ENCODE results near the gene FOXN3.

FOXN3 gene

DNA sequence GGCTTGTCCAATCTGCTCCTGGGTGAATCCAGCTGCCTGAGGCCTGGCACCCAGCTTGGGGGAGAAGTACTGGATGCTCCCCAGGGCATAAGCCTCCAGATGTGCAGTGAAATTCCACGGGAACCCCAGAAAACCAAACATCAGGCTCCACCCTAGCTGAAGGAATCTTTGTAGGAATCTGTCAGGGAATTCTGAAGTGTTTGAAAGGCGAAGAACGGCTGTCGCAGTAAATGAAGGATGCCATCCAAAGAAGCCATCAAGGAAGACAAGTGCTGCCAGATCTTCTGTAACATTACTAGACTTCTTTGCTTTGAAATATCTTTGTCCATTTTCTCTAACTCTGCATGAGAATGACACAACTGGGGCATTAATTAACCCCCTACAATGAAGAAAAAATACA is 219.4 kb downstream of the FOXN3 start:
- DNase-seq (ENCODE audit: extremely low spot score): no peak
- ChIA-PET CTCF (interaction anchor here (1.0 to 1.4 kb wide), 2 partner anchors 10 to 16 kb away, joined by 3 to 4 read pairs; no protein-coding TSS in a partner anchor), POLR2A (no interaction called here)
- TF ChIP-seq, protein P1, sequence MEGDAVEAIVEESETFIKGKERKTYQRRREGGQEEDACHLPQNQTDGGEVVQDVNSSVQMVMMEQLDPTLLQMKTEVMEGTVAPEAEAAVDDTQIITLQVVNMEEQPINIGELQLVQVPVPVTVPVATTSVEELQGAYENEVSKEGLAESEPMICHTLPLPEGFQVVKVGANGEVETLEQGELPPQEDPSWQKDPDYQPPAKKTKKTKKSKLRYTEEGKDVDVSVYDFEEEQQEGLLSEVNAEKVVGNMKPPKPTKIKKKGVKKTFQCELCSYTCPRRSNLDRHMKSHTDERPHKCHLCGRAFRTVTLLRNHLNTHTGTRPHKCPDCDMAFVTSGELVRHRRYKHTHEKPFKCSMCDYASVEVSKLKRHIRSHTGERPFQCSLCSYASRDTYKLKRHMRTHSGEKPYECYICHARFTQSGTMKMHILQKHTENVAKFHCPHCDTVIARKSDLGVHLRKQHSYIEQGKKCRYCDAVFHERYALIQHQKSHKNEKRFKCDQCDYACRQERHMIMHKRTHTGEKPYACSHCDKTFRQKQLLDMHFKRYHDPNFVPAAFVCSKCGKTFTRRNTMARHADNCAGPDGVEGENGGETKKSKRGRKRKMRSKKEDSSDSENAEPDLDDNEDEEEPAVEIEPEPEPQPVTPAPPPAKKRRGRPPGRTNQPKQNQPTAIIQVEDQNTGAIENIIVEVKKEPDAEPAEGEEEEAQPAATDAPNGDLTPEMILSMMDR (IDR thresholded peaks at IDR 0.05; ENCODE audit: control extremely low read depth, extremely low read depth, low read depth, missing control alignments): no peak

DNA sequence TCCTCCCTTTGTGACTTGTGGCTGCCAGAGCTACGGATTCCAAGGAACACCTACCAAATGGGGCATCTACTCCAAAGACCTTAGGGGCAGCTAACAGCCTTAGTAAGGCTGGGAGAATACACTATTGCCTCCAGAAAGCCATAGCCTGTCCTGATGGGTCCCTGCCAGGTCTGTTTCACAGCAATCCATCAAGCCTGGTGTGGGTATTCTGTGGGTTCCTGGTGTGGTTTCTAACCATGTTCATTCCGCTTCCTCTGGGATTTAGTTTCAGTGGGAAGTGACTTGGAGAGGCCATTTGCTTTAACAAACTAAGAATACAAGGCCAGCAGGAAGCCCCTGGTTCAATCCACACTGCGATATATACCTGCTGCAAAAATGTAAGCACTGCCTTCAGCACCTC is 220.5 kb downstream of the FOXN3 start:
- TF ChIP-seq, protein P1 (IDR thresholded peaks at IDR 0.05; ENCODE audit: control extremely low read depth, extremely low read depth, low read depth, missing control alignments): no peak
- DNase-seq (ENCODE audit: extremely low spot score): no peak
- ChIA-PET POLR2A (no interaction called here), CTCF (interaction anchor here (1.0 kb wide), 1 partner anchor 15 kb away, joined by 3 read pairs; no protein-coding TSS in a partner anchor)

DNA sequence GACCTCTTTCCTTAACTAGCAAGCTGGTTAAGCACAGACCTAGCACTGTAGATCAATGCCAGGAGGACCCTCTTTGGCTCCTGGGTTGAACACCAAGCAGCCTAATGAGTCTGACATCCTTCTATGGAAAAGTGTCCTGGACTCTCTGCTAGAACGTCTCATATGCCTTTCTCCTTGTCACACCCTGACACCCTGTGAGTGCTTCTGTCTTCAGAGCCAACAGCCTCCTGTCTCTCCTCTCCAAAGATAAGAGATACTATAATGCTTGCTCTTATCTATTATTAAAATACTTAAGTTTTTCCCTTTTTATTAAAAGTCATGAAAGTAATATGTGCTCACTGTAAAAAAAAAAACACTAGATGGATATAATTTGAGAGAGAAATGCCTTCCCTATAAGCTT is 222.7 kb downstream of the FOXN3 start:
- ChIA-PET POLR2A (interaction anchor here (0.7 kb wide), 1 partner anchor 10 kb away, joined by 3 read pairs; no protein-coding TSS in a partner anchor), CTCF (interaction anchor here (1.1 to 1.2 kb wide), 2 partner anchors 12 to 19 kb away, joined by 3 to 4 read pairs; no protein-coding TSS in a partner anchor)
- DNase-seq (ENCODE audit: extremely low spot score): no peak
- TF ChIP-seq, protein P1 (IDR thresholded peaks at IDR 0.05; ENCODE audit: control extremely low read depth, extremely low read depth, low read depth, missing control alignments): no peak

DNA sequence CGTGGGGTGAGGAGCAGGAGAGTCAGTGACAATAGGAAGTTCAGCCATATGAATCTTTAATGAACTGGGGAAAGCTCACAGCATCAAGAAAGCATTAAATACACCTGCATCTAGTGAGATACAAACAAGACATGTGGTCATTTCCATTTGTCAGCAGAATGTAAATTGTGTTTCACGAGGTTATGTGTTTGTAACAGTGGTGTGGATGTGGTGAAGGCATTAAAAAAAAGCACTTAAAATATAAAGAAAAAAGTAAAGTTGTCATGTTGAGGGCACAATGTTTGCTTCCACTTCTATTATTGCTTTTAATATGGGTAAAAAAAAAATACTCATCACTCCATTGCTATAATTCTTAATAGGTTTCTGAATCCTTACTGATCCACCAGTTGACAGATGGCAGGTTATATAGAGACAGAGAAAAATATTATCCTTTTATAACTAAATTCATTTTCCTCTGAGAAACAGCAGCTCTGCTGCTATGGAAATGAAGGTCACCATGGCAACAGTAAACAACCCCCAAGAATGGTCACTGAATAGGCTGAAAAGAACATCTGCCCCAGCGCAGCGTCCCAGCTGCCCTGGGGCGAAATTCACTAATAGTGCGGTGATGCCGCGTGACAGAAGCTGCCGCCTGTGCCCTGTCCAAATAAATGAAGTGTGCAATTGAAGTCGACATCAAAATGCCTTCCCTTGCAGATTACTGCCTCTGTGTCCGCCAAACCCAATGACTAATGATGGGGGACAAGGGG is 226.1 kb downstream of the FOXN3 start:
- TF ChIP-seq, protein P1 (IDR thresholded peaks at IDR 0.05; ENCODE audit: control extremely low read depth, extremely low read depth, low read depth, missing control alignments): no peak
- CTCF ChIA-PET: interaction anchor here (1.0 to 2.4 kb wide), 2 partner anchors 10 to 13 kb away, joined by 3 to 13 read pairs; no protein-coding TSS in a partner anchor
- POLR2A ChIA-PET: no interaction called here
- DNase-seq (ENCODE audit: extremely low spot score): no peak

DNA sequence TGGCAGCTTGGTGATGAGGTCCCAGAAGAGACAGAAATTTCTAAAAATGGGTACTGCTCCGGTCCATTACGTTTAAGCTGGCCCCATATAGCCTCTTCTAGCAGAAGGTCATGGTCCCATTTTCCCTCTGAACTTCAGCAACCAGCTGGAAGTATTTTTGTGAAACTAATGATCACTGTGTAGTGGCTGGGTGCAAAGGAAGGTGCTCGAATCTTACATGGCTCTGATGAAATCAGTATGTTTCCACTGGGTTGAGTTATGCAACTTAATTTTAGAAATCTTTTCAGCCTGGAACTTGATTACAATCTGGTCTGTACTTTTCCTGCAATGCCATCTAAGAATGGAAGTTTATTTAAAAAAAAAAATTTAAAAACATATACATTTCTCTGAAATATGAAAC is 228.5 kb downstream of the FOXN3 start:
- CTCF ChIA-PET: interaction anchor here (1.0 to 5.8 kb wide), 3 partner anchors 12 to 60 kb away, joined by 3 to 42 read pairs (median 3); no protein-coding TSS in a partner anchor
- TF ChIP-seq, protein P1 (IDR thresholded peaks at IDR 0.05; ENCODE audit: control extremely low read depth, extremely low read depth, low read depth, missing control alignments): no peak
- POLR2A ChIA-PET: no interaction called here
- DNase-seq (ENCODE audit: extremely low spot score): no peak

DNA sequence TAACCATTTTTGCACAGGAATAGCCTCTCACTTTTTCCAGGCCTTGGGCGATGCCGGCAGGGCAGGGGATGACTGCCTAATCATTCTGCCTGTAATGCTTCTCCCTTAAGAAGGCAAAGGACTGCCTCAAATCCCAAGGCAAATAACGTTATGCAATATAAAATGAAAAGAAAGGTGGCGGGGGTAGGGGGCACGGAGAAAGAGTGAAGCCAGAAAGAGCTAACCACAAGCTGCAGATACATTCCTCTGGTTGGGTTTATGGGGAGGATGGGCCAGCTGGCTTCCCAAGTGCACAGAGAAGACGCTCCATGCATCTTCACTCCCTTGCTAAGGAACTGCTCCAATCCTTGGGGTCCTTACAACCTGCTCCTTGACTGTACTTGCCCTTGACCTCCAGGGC is 229.5 kb downstream of the FOXN3 start:
- CTCF ChIA-PET: interaction anchor here (0.9 to 5.8 kb wide), 2 partner anchors 11 kb away, joined by 4 to 42 read pairs; no protein-coding TSS in a partner anchor
- POLR2A ChIA-PET: no interaction called here
- TF ChIP-seq, protein P1 (IDR thresholded peaks at IDR 0.05; ENCODE audit: control extremely low read depth, extremely low read depth, low read depth, missing control alignments): no peak
- no peak for DNase-seq (ENCODE audit: extremely low spot score)
